Osteocyte (in vitro differentiated cells): Measurements from ENCODE around the gene UROS. TPM values are rescaled to one million over a fixed set of nuclear protein-coding genes. Genes with fewer than 3 reads are reported as not detected.

Experiments
- DNase-seq: peaks from one replicate; pipeline ENCODE4 v3.0.0; 2021; ENCODE audit warnings: mixed read lengths; ENCODE audit not compliant: unreplicated experiment; ENCODE audit errors: extremely low spot score
- H3K27ac Mint-ChIP-seq: one replicate; pipeline ENCODE4 v1.8.0; 2021; ENCODE audit warnings: mild to moderate bottlenecking, mixed read lengths; ENCODE audit not compliant: unreplicated experiment
- H3K27me3 Mint-ChIP-seq: one replicate; pipeline ENCODE4 v1.8.0; 2021; ENCODE audit warnings: mixed read lengths; ENCODE audit not compliant: unreplicated experiment
- H3K36me3 Mint-ChIP-seq: one replicate; pipeline ENCODE4 v1.8.0; 2021; ENCODE audit warnings: mixed read lengths; ENCODE audit not compliant: unreplicated experiment
- H3K4me1 Mint-ChIP-seq: one replicate; pipeline ENCODE4 v1.8.0; 2021; ENCODE audit warnings: mixed read lengths; ENCODE audit not compliant: unreplicated experiment
- H3K4me3 Mint-ChIP-seq: one replicate; pipeline ENCODE4 v1.8.0; 2021; ENCODE audit warnings: mild to moderate bottlenecking, moderate library complexity, mixed read lengths; ENCODE audit not compliant: unreplicated experiment
- H3K9me3 Mint-ChIP-seq: one replicate; pipeline ENCODE4 v1.8.0; 2021; ENCODE audit warnings: mixed read lengths; ENCODE audit not compliant: unreplicated experiment
- CTCF ChIP-seq: fragments of 200-600 bp; sonication (generic); IDR thresholded peaks from 2 replicates; pipeline ENCODE4 v1.5.0; 2021; ENCODE audit warnings: antibody characterized with exemption, mild to moderate bottlenecking, moderate library complexity
- long read RNA-seq: library from polyadenylated mRNA; unstranded; transcript quantifications from one replicate; pipeline ENCODE4 v2.0.0, GENCODE V29; 2021
- total RNA-seq: library from RNA; stranded (reverse); gene quantifications from 2 replicates; pipeline ENCODE4 v1.2.1, GENCODE V29; 2021

UROS gene
- total RNA-seq, result 68.0 and 69.5 TPM in 2 replicates
- long read RNA-seq, transcript UROS-204 (10 exons, 1,342 nt), result major isoform, 22 of 41 reads
- long read RNA-seq, partial matches to known transcripts, result 0 of 41 reads
- long read RNA-seq, other reads (novel, unspliced or antisense), result 16 of 41 reads

- peak within 1 kb of the TSS; percentile 72 for H3K4me3 Mint-ChIP-seq
- no peak within 1 kb of the TSS for H3K27ac Mint-ChIP-seq
- no peaks in the 10 kb centered on the region for H3K9me3 Mint-ChIP-seq
- no peaks in the 10 kb centered on the region for H3K27me3 Mint-ChIP-seq
- peak; percentile 96 for DNase-seq
- H3K4me1 Mint-ChIP-seq, result peaks cover 13% of the 10 kb centered on the region
- TF ChIP-seq CTCF, result peak; percentile 10
- H3K36me3 Mint-ChIP-seq, result peaks cover 18% of the 10 kb centered on the region
These were observed at the start of gene UROS, which contains the start of gene BCCIP for GRCh38 chr10:125822878-125823662. Gene UROS (minus strand): TSS chr10:125823258. CDS start chr10:125816499, 6,759 bp downstream. Gene BCCIP (plus strand): TSS chr10:125823546. CDS start chr10:125823558, 12 bp downstream.

GRCh38 chr10:125871338-125871737, 48.3 kb upstream of the UROS start:
- peaks cover 26% of the 10 kb centered on the region for H3K36me3 Mint-ChIP-seq
- H3K9me3 Mint-ChIP-seq, result peaks cover 11% of the 10 kb centered on the region
- no peak for TF ChIP-seq CTCF
- H3K27ac Mint-ChIP-seq, result no peak overlapping the region
- no peak overlapping the region for H3K4me3 Mint-ChIP-seq
- H3K4me1 Mint-ChIP-seq, result no peaks in the 10 kb centered on the region
- no peaks in the 10 kb centered on the region for H3K27me3 Mint-ChIP-seq
- no peak for DNase-seq

GRCh38 chr10:125868372-125868975, 45.4 kb upstream of the UROS start:
- TF ChIP-seq CTCF, result peak; percentile 79
- no peaks in the 10 kb centered on the region for H3K4me1 Mint-ChIP-seq
- H3K9me3 Mint-ChIP-seq, result no peaks in the 10 kb centered on the region
- no peaks in the 10 kb centered on the region for H3K27me3 Mint-ChIP-seq
- no peak overlapping the region for H3K27ac Mint-ChIP-seq
- no peak overlapping the region for H3K4me3 Mint-ChIP-seq
- no peak for DNase-seq
- peaks cover 14% of the 10 kb centered on the region for H3K36me3 Mint-ChIP-seq

- H3K36me3 Mint-ChIP-seq, result peaks cover 12% of the 10 kb centered on the region
- no peaks in the 10 kb centered on the region for H3K27me3 Mint-ChIP-seq
- DNase-seq, result no peak
- no peak overlapping the region for H3K27ac Mint-ChIP-seq
- no peaks in the 10 kb centered on the region for H3K4me1 Mint-ChIP-seq
- no peak for TF ChIP-seq CTCF
- H3K9me3 Mint-ChIP-seq, result no peaks in the 10 kb centered on the region
- no peak overlapping the region for H3K4me3 Mint-ChIP-seq
These were observed 43.5 kb upstream of the UROS start for GRCh38 chr10:125866421-125867029.

- H3K9me3 Mint-ChIP-seq, result no peaks in the 10 kb centered on the region
- H3K36me3 Mint-ChIP-seq, result peaks cover 12% of the 10 kb centered on the region
- no peak for DNase-seq
- no peak for TF ChIP-seq CTCF
- H3K4me1 Mint-ChIP-seq, result no peaks in the 10 kb centered on the region
- H3K27ac Mint-ChIP-seq, result no peak overlapping the region
- H3K27me3 Mint-ChIP-seq, result no peaks in the 10 kb centered on the region
- no peak overlapping the region for H3K4me3 Mint-ChIP-seq
These were observed 42.1 kb upstream of the UROS start for GRCh38 chr10:125865120-125865519.
